ENCODE results near the gene LRMDA. TPM values are rescaled to one million over a fixed set of nuclear protein-coding genes. Genes with fewer than 3 reads are reported as not detected.

Gene LRMDA
- total and polyA plus RNA-seq, 2 of the 4 experiments (the other 2 are of a cell fraction) = 0.07 TPM; not detected in 1

GRCh38 chr10:75999001-75999400 lies 567.6 kb downstream of the LRMDA start:
- Histone ChIP-seq H3K9me3 (ENCODE audit: control insufficient read depth, insufficient read depth, low read length) (no peaks in the 10 kb centered on the region), H2BK20ac (ENCODE audit: low read depth, low read length) (no peak overlapping the region), H4K5ac (ENCODE audit: low read depth, low read length) (no peak overlapping the region), H3K79me1 (ENCODE audit: low read depth in 1 of 2, low read length in 2 of 2) (no peaks in the 10 kb centered on the region), H3K4me3 (ENCODE audit: insufficient read depth, low read depth, low read length) (no peak overlapping the region), H3K23ac (ENCODE audit: low read depth, low read length) (no peak overlapping the region), H2AK5ac (ENCODE audit: low read depth, low read length) (no peak overlapping the region), H3K27me3 (ENCODE audit: control insufficient read depth, insufficient read depth, low read length) (peaks cover 10% of the 10 kb centered on the region), H3K9ac (ENCODE audit: low read depth, low read length) (no peak overlapping the region), H2BK5ac (ENCODE audit: low read depth, low read length, poor library complexity, severe bottlenecking) (no peak overlapping the region), H2BK120ac (ENCODE audit: low read depth, low read length) (no peak overlapping the region), H2AFZ (replicated peaks; ENCODE audit: low read length, poor library complexity) (no peak overlapping the region), H3K4me2 (ENCODE audit: low read depth, low read length) (no peak overlapping the region), H3K18ac (ENCODE audit: low read depth, low read length) (no peak overlapping the region), H3K14ac (replicated peaks; ENCODE audit: low read depth, low read length) (no peak overlapping the region), H2BK15ac (ENCODE audit: low read depth, low read length) (no peak overlapping the region), H3K56ac (ENCODE audit: extremely low read depth, insufficient read depth, low read length) (no peak overlapping the region), H4K8ac (ENCODE audit: low read depth in 2 of 2, low read length in 2 of 2) (no peak overlapping the region), H2AK9ac (replicated peaks; ENCODE audit: low read depth, low read length, poor library complexity) (no peak overlapping the region), H4K20me1 (ENCODE audit: insufficient read depth, low read length) (no peaks in the 10 kb centered on the region), H3K36me3 (ENCODE audit: control insufficient read depth, insufficient read depth, low read length) (no peaks in the 10 kb centered on the region), H3K4me1 (ENCODE audit: control insufficient read depth, insufficient read depth, low read length) (no peaks in the 10 kb centered on the region), H3K9me1 (ENCODE audit: insufficient read depth, low read length) (no peaks in the 10 kb centered on the region), H3K27ac (ENCODE audit: insufficient read depth, low read length) (no peak overlapping the region), H3K4ac (ENCODE audit: low read depth, low read length) (no peak overlapping the region), H4K91ac (ENCODE audit: insufficient read depth, low read depth, low read length) (no peak overlapping the region)
- ChIA-PET CTCF (no interaction called here), POLR2A (ENCODE audit: unreplicated experiment) (no interaction called here)
- ATAC-seq (ENCODE audit: low read depth) (no peak), DNase-seq (no peak)
- TF ChIP-seq FOS (IDR thresholded peaks at IDR 0.05; ENCODE audit: low read depth, low read length) (no peak), RFX5 (IDR thresholded peaks at IDR 0.05; ENCODE audit: low read depth, low read length) (no peak), MAFK (IDR thresholded peaks at IDR 0.05; ENCODE audit: low read depth, low read length) (no peak), CEBPB (IDR thresholded peaks at IDR 0.05; ENCODE audit: low read depth, low read length) (no peak), POLR2A (IDR thresholded peaks at IDR 0.05; ENCODE audit: low read depth, low read length) (no peak), NFE2L2 (IDR thresholded peaks at IDR 0.05; ENCODE audit: low read depth, low read length) (no peak), SMC3 (IDR thresholded peaks at IDR 0.05; ENCODE audit: low read depth, low read length) (no peak), USF2 (IDR thresholded peaks at IDR 0.05; ENCODE audit: low read depth, low read length) (no peak), RCOR1 (IDR thresholded peaks at IDR 0.05; ENCODE audit: insufficient replicate concordance, low read length) (no peak), RAD21 (IDR thresholded peaks at IDR 0.05; ENCODE audit: low read length) (no peak), MXI1 (IDR thresholded peaks at IDR 0.05; ENCODE audit: borderline replicate concordance, low read depth, low read length) (no peak)
- TF ChIP-seq, protein P1, sequence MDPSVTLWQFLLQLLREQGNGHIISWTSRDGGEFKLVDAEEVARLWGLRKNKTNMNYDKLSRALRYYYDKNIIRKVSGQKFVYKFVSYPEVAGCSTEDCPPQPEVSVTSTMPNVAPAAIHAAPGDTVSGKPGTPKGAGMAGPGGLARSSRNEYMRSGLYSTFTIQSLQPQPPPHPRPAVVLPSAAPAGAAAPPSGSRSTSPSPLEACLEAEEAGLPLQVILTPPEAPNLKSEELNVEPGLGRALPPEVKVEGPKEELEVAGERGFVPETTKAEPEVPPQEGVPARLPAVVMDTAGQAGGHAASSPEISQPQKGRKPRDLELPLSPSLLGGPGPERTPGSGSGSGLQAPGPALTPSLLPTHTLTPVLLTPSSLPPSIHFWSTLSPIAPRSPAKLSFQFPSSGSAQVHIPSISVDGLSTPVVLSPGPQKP (IDR thresholded peaks at IDR 0.05; ENCODE audit: borderline replicate concordance, low read depth, low read length) = no peak
- TF ChIP-seq, protein P2, sequence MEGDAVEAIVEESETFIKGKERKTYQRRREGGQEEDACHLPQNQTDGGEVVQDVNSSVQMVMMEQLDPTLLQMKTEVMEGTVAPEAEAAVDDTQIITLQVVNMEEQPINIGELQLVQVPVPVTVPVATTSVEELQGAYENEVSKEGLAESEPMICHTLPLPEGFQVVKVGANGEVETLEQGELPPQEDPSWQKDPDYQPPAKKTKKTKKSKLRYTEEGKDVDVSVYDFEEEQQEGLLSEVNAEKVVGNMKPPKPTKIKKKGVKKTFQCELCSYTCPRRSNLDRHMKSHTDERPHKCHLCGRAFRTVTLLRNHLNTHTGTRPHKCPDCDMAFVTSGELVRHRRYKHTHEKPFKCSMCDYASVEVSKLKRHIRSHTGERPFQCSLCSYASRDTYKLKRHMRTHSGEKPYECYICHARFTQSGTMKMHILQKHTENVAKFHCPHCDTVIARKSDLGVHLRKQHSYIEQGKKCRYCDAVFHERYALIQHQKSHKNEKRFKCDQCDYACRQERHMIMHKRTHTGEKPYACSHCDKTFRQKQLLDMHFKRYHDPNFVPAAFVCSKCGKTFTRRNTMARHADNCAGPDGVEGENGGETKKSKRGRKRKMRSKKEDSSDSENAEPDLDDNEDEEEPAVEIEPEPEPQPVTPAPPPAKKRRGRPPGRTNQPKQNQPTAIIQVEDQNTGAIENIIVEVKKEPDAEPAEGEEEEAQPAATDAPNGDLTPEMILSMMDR (conservative IDR thresholded peaks at IDR 0.05; ENCODE audit: low read depth, low read length) = no peak
- intact Hi-C loops (cut with micrococcal nuclease) (no loop called here), dilution Hi-C loops (cut with HindIII; ENCODE audit: low sequenced_read_pairs, unreplicated experiment) (no loop called here), in situ Hi-C loops (cut with MboI; ENCODE audit: low sequenced_read_pairs) (no loop called here)
- no TSS peak for BruUV-seq (replicated peaks)
- WGBS, 2 experiments (ENCODE audit: extremely low coverage in 2 of 2, insufficient read length in 1 of 2) = no CpG with 5 or more reads among the region's 2 CpGs

Measured in IMR-90 (cell line).